Esophagus squamous epithelium (tissue), 5 donors: ENCODE data around the gene MALRD1. TPM values are rescaled to one million over a fixed set of nuclear protein-coding genes. Genes with fewer than 3 reads are reported as not detected.

Experiments
- DNase-seq: peaks from one replicate; lab custom pipeline; 2025; lab: John Stamatoyannopoulos, UW
- H3K27ac ChIP-seq, 4 donors: fragments of 200-600 bp; sonication (generic); one replicate each; pipeline ENCODE4 v1.5.1; 2016 to 2019; ENCODE audit warnings: mild to moderate bottlenecking in 1 of 4
- H3K27me3 ChIP-seq, 4 donors: fragments of 200-600 bp; sonication (generic); 1 replicate in 3 of 4; 2 replicates in 1 of 4; pipeline versions ENCODE4 v1.5.1 to v1.6.0; 2017 to 2021; ENCODE audit warnings: antibody characterized with exemption in 1 of 4
- H3K36me3 ChIP-seq, 3 donors: fragments of 200-600 bp; sonication (generic); one replicate each; pipeline ENCODE4 v1.5.1; 2016 to 2019
- H3K4me1 ChIP-seq, 3 donors: fragments of 200-600 bp; sonication (generic); one replicate each; pipeline ENCODE4 v1.5.1; 2017 to 2019
- H3K4me3 ChIP-seq, 4 donors: fragments of 200-600 bp; sonication (generic); 1 replicate in 3 of 4; 2 replicates in 1 of 4; pipeline ENCODE4 v1.5.1; 2016 to 2019; ENCODE audit warnings: mild to moderate bottlenecking in 2 of 4, moderate library complexity in 1 of 4
- H3K9me3 ChIP-seq, 3 donors: fragments of 200-600 bp; sonication (generic); one replicate each; pipeline ENCODE4 v1.5.1; 2016 to 2019
- CTCF ChIP-seq, 6 experiments: fragments of 450-650 bp in 4 of 6; fragments of 200-600 bp in 2 of 6; sonication (generic) in 2 of 6; IDR thresholded peaks; one replicate each; pipeline ENCODE4 v1.5.1; 2016 to 2019; ENCODE audit warnings: antibody characterized with exemption in 6 of 6, mild to moderate bottlenecking in 4 of 6, moderate library complexity in 4 of 6
- POLR2A ChIP-seq, 4 donors: fragments of 450-650 bp; IDR thresholded peaks; one replicate each; pipeline ENCODE4 v1.6.1; 2017; ENCODE audit warnings: antibody characterized with exemption in 4 of 4, mild to moderate bottlenecking in 4 of 4, moderate library complexity in 3 of 4
- WGBS, 2 donors: methylation state at CpG; one replicate each; pipeline ENCODE4 v1.1.5; 2018; 5-methylcytosine and 5-hydroxymethylcytosine counted together
- intact Hi-C: fragments of 100-400 bp; cut with DNase I; formaldehyde crosslinking; loops from one replicate; pipeline ENCODE4 v1.15.0; 2022
- total RNA-seq, 4 donors: library from RNA; depleted of rRNA; stranded (reverse); fragments of >200 nt; gene quantifications; one replicate each; pipeline ENCODE4 v1.1.0, GENCODE V29; 2016
- donor health status: DM: yes; HTN: yes; CAD: no.

MALRD1 gene
- total RNA-seq, 4 donors from 2014 or later: 0.38 TPM; not detected in 3

GRCh38 chr10:19707376-19707775 lies 658.8 kb downstream of the MALRD1 start:
- 46 to 56% methylated on average over 2 of the region's 2 CpGs for WGBS, 2 donors
- intact Hi-C loops: no loop called here
- DNase-seq: no peak

GRCh38 chr10:19708031-19708430 lies 659.4 kb downstream of the MALRD1 start:
- no peak for TF ChIP-seq POLR2A (IDR thresholded peaks at IDR 0.05)
- TF ChIP-seq CTCF (IDR thresholded peaks at IDR 0.05): no peak

More at GRCh38 chr10:19707376-19707775, 658.8 kb downstream of the MALRD1 start:
- Histone ChIP-seq H3K9me3 (peaks cover 0 to 7% (median 0%) of the 10 kb centered on the region in 3 donors), H3K4me3 (no peak overlapping the region), H3K4me1 (no peaks in the 10 kb centered on the region), H3K36me3 (no peaks in the 10 kb centered on the region), H3K27me3 (no peaks in the 10 kb centered on the region), H3K27ac (no peak overlapping the region)
- TF ChIP-seq POLR2A (IDR thresholded peaks at IDR 0.05) (no peak), CTCF (IDR thresholded peaks at IDR 0.05) (no peak)

GRCh38 chr10:19710600-19710999 lies 662.0 kb downstream of the MALRD1 start:
- Histone ChIP-seq H3K4me3 (no peak overlapping the region), H3K27me3 (no peaks in the 10 kb centered on the region), H3K9me3 (peaks cover 0 to 7% (median 0%) of the 10 kb centered on the region in 3 donors), H3K4me1 (no peaks in the 10 kb centered on the region), H3K36me3 (no peaks in the 10 kb centered on the region), H3K27ac (no peak overlapping the region)
- TF ChIP-seq CTCF (IDR thresholded peaks at IDR 0.05) (no peak), POLR2A (IDR thresholded peaks at IDR 0.05) (no peak)
- DNase-seq: no peak
- WGBS, 2 donors: 73 to 75% methylated on average over 3 of the region's 3 CpGs
- intact Hi-C loops: no loop called here

More at GRCh38 chr10:19708031-19708430, 659.4 kb downstream of the MALRD1 start:
- Histone ChIP-seq H3K36me3 (no peaks in the 10 kb centered on the region), H3K27me3 (no peaks in the 10 kb centered on the region), H3K4me3 (no peak overlapping the region), H3K4me1 (no peaks in the 10 kb centered on the region), H3K9me3 (peaks cover 0 to 7% (median 0%) of the 10 kb centered on the region in 3 donors), H3K27ac (no peak overlapping the region)
- DNase-seq: no peak
- intact Hi-C loops: no loop called here

GRCh38 chr10:19713159-19713558 lies 664.6 kb downstream of the MALRD1 start:
- DNase-seq: no peak
- Histone ChIP-seq H3K27ac (no peak overlapping the region), H3K27me3 (no peaks in the 10 kb centered on the region), H3K4me3 (no peak overlapping the region), H3K36me3 (no peaks in the 10 kb centered on the region), H3K4me1 (no peaks in the 10 kb centered on the region), H3K9me3 (peaks cover 0 to 7% (median 0%) of the 10 kb centered on the region in 3 donors)
- intact Hi-C loops: no loop called here
- TF ChIP-seq CTCF (IDR thresholded peaks at IDR 0.05): no peak
- no peak for TF ChIP-seq POLR2A (IDR thresholded peaks at IDR 0.05)

GRCh38 chr10:19713800-19714525 lies 665.4 kb downstream of the MALRD1 start:
- Histone ChIP-seq H3K36me3 (no peaks in the 10 kb centered on the region), H3K9me3 (peaks cover 0 to 7% (median 0%) of the 10 kb centered on the region in 3 donors), H3K4me3 (no peak overlapping the region), H3K27ac (no peak overlapping the region), H3K27me3 (no peaks in the 10 kb centered on the region), H3K4me1 (no peaks in the 10 kb centered on the region)
- intact Hi-C loops: no loop called here
- 54 to 61% methylated on average over 7 to 14 of the region's 18 CpGs for WGBS, 2 donors
- TF ChIP-seq POLR2A (IDR thresholded peaks at IDR 0.05) (no peak), CTCF (IDR thresholded peaks at IDR 0.05) (peak in 1 of 6 experiments; percentile 34)
- DNase-seq: no peak
